GM21619 (cell line): Measurements from ENCODE around the gene HSPD1.

ENCODE experiments used
- ATAC-seq: cut with Tn5 transposase; IDR thresholded peaks from one replicate; pipeline ENCODE4 v1.9.1; 2021; ENCODE audit not compliant: unreplicated experiment

The HSPD1 gene

DNA sequence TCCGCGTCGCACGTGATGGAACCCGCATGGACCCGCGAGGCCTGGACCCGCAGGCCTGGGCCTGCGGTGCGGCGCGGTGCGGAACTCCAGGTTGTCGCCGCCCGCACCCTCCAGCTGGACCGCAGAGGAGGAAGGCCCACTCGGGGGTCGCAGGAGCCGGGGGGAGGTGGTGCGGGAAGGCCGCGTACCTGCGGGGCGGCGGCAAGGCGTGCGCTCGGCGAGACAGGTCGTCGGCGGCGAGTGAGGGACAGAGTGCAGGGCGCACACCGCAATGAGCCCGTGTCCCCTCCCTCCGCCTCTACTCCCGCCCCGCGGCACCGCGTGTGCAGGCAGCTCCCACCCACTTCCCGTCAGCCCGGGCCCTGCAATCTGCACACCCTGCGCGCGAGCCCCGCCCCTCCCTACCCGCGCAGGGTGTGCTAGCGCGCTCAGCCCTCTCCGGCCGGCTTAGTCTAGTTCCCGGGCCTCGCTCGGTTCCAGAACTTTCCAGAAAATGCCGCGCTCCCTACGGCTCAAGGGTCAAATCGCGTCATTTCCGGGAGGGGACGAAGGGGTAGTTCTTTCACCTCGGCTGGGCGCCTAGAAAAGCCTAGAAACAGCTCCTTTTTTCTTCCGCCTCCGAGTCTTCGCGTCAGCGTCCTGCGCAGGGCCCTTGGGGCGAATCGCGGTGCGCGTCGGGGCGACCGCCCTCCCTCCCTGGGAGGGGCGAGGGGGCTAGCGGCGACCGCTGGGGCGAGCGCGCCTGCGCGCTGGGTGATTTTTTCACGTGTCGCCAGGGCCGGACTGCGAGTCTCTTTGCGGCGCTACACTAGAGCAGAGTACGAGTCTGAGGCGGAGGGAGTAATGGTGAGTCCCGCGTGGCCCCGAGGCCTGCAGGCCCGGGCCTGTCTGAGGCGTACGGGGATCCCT is at the start of gene HSPD1, which contains the start of gene HSPE1:
Gene HSPD1, minus strand, starts transcription at position 247 of the 909 bp plus-strand sequence. CDS start 992 bp downstream, outside the sequence.
Gene HSPE1, plus strand, starts transcription at position 786 of the 909 bp plus-strand sequence. Its CDS starts 58 bp downstream, at position 844.
- ATAC-seq = peak; percentile 76

DNA sequence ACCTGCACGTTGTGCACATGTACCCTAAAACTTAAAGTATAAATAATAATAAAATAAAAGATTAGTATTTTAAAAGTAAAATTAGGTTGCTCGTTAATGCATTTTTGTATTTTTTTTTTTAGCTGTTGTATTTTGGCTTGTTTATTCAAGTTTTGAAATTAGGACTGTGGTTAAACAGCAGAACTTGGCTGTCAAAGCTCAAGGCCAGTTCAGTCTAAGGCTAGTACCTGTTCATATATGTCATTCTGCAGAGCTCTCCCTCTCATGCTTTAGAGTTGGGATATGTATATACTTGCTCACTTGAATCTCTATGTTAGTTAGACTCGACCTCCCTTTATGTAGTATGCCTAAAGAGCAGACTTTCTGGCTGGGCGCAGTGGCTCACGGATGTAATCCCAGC is 48.9 kb upstream of the HSPD1 start:
- ATAC-seq = no peak

- no peak for ATAC-seq
These were observed 47.7 kb upstream of the HSPD1 start for GRCh38 chr2:197547163-197547900.

GRCh38 chr2:197543206-197543605 is 43.6 kb upstream of the HSPD1 start:
- no peak for ATAC-seq

DNA sequence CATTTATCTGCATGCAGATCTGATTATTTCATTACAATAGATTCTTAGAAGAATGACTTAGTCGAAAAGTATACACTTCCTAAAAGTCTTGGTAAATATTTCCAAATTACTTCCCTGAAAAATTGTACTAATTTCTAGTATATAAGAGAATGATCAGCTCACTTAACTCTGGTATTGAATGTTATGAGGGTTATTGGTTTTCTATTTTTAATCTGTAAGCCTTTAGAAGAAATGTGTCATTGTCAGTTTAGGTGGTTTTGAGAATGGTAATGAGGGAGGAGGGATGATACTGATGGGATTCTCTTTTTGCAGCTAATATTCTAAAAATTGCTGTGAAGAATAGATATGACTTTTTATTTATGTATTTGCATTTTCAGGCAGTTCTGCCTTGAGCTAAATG is 40.1 kb upstream of the HSPD1 start:
- ATAC-seq = no peak

- ATAC-seq = no peak
These were observed 38.8 kb upstream of the HSPD1 start for GRCh38 chr2:197538412-197538811.

GRCh38 chr2:197517150-197517549 is 17.5 kb upstream of the HSPD1 start:
- no peak for ATAC-seq

- ATAC-seq = peak; percentile 13
These were observed 16.7 kb upstream of the HSPD1 start for GRCh38 chr2:197516393-197516761.

GRCh38 chr2:197515739-197516392 is 16.2 kb upstream of the HSPD1 start, which contains the start of gene MOB4:
Gene MOB4 (plus strand): TSS chr2:197516066. CDS start chr2:197516087, 21 bp downstream.
- ATAC-seq = peak; percentile 92

GRCh38 chr2:197515315-197515738 is 15.7 kb upstream of the HSPD1 start:
- peak; percentile 4 for ATAC-seq

GRCh38 chr2:197514754-197515153 is 15.1 kb upstream of the HSPD1 start:
- no peak for ATAC-seq

- ATAC-seq = no peak
These were observed 14.3 kb upstream of the HSPD1 start for GRCh38 chr2:197513915-197514314.

- no peak for ATAC-seq
These were observed 7.0 kb upstream of the HSPD1 start for GRCh38 chr2:197506658-197507057.

GRCh38 chr2:197504512-197504911 is 4.9 kb upstream of the HSPD1 start:
- ATAC-seq = no peak

GRCh38 chr2:197504000-197504399 is 4.4 kb upstream of the HSPD1 start:
- no peak for ATAC-seq

DNA sequence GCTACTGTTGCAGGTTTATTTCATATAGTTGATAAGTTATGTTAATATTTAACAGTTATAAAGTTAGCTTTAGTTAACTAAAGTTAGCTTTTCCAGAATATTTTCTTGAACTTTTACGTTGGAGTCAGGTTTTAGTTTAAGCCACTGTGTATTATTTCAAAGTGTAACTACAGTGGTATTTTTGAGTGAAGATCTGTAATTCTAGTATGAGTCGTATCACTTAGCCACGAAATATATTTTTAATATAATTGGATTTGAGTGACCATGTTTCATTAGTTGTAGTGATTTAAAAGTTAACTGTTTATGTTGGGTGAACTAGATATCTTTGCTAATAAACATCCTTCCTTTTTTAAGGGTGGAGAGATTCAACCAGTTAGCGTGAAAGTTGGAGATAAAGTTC is 3.0 kb upstream of the HSPD1 start:
- ATAC-seq = no peak

GRCh38 chr2:197502201-197502600 is 2.6 kb upstream of the HSPD1 start:
- ATAC-seq = no peak

DNA sequence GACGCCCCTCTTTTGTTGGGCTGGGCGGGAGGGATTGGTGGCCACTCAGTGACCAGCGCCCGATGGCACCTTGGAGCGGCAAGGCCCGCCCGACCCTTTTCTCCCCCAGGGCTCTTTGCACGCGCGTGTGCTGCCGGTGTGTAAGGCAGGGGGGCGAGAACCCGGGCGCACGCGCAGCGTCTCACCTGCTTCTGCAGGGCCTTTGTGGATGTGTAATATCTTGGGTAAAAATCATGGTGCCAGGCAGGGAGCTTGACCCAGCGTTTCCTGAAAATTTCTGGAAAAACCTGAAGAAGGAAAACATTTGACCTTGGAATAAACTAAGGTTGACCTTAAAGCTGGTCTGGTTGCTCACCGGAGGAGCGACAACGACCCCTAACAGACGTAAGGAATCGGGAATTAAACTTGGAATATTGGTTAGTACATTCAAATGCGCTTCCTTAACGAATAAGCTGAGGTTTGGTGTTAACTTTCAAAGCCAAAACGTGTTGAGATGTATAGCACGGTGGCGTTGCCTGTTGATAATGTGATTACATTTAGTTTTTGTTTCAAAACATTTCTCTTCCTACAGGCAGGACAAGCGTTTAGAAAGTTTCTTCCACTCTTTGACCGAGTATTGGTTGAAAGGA is 977 bp upstream of the HSPD1 start:
- ATAC-seq = peak; percentile 5

GRCh38 chr2:197498937-197499593 is 575 bp downstream of the HSPD1 start:
- peak; percentile 22 for ATAC-seq

GRCh38 chr2:197498235-197498936 is 1.3 kb downstream of the HSPD1 start:
- ATAC-seq = no peak
